ENCODE data around the gene NEDD9.

NEDD9 gene

DNA sequence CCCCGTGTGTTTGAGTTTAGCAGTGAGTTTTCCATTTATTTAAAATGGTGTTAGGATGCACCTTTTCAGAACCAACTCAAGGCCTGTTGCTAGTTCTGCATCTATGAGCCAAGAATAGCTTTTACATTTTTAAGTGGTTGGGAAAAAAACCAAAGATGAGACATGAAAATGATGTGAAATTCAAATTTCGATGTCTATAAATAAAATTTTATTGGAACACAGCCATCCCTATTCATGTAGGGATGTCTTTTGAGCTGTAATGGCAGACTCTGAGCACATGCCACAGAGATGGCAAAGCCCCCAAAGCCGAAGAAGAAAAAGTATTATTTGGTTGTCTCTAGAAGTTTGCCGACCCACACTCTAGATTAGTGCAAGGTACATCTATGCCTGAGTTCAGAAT, 5.0 kb upstream of the NEDD9 start:
- Histone ChIP-seq H3K36me3 (ENCODE audit: low read depth) (no peaks in the 10 kb centered on the region), H3K27ac (ENCODE audit: poor library complexity, severe bottlenecking) (no peak overlapping the region), H3K9me3 (ENCODE audit: severe bottlenecking) (no peaks in the 10 kb centered on the region), H3K4me1 (ENCODE audit: insufficient read depth, poor library complexity, severe bottlenecking) (peaks cover 6% of the 10 kb centered on the region), H3K4me3 (ENCODE audit: severe bottlenecking) (no peak overlapping the region), H3K27me3 (ENCODE audit: insufficient read depth, poor library complexity, severe bottlenecking) (no peaks in the 10 kb centered on the region)
- DNase-seq (ENCODE audit: low spot score): no peak
- ATAC-seq (ENCODE audit: low read depth): no peak
- TF ChIP-seq, protein P1, sequence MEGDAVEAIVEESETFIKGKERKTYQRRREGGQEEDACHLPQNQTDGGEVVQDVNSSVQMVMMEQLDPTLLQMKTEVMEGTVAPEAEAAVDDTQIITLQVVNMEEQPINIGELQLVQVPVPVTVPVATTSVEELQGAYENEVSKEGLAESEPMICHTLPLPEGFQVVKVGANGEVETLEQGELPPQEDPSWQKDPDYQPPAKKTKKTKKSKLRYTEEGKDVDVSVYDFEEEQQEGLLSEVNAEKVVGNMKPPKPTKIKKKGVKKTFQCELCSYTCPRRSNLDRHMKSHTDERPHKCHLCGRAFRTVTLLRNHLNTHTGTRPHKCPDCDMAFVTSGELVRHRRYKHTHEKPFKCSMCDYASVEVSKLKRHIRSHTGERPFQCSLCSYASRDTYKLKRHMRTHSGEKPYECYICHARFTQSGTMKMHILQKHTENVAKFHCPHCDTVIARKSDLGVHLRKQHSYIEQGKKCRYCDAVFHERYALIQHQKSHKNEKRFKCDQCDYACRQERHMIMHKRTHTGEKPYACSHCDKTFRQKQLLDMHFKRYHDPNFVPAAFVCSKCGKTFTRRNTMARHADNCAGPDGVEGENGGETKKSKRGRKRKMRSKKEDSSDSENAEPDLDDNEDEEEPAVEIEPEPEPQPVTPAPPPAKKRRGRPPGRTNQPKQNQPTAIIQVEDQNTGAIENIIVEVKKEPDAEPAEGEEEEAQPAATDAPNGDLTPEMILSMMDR (IDR thresholded peaks at IDR 0.05; ENCODE audit: poor library complexity, severe bottlenecking): no peak

DNA sequence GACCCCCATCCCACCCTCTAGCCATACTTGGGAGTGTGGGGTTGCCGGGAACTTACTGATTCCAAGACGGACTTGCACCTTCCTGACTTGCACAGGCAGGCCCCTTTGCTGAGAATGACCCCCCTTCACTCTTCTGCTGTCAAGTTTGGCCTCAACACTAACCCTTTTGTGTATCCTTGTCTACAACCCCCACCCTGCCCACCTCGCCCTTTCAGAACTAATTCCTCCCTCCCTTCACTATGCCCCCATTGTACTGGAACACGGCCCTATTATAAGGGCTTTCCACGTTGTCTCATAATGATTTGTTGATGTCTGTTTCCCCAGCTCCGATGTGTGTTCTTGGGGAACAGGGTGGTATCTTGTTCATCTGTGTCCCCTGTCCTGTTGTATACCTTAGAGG, 4.4 kb upstream of the NEDD9 start:
- no peaks in the 10 kb centered on the region for H3K36me3 ChIP-seq (ENCODE audit: low read depth)
- H3K27ac ChIP-seq (ENCODE audit: poor library complexity, severe bottlenecking): peak overlapping the region; percentile 18
- peaks cover 6% of the 10 kb centered on the region for H3K4me1 ChIP-seq (ENCODE audit: insufficient read depth, poor library complexity, severe bottlenecking)
- TF ChIP-seq, protein P1 (IDR thresholded peaks at IDR 0.05; ENCODE audit: poor library complexity, severe bottlenecking): no peak
- H3K27me3 ChIP-seq (ENCODE audit: insufficient read depth, poor library complexity, severe bottlenecking): no peaks in the 10 kb centered on the region
- no peak overlapping the region for H3K4me3 ChIP-seq (ENCODE audit: severe bottlenecking)
- DNase-seq (ENCODE audit: low spot score) (no peak), ATAC-seq (ENCODE audit: low read depth) (no peak)
- H3K9me3 ChIP-seq (ENCODE audit: severe bottlenecking): no peaks in the 10 kb centered on the region

DNA sequence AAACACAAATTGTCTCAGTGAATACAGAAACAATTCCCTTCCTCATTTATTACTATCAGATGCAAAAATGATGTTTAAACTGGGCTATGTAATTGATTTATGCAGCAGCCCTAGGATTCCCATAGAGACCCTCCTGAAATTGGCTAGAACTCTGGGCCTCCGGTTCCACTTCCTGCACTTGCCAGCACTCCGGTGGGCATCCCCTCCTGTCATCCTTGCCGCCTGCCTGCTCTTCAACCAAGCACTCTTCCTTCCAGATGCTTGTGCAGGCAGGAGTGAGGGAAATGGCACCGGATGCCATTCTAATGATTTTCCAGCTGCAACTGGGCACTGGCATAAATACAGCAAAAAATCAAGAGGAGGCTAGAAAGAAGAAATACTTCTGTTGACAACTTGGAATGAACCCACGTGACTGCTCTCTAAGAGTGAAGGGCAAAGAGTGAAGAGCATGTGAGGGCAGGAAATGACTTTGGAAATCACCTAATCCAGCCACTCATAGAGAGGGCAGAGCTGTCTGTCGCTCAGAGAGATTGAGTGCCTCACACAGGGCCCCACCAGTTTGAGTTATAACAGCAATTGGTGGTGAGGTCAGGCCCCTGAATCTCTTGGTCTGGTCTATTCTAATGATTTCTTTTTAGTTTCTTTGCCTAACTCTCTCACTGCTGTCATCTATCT, 3.7 kb upstream of the NEDD9 start:
- H3K27ac ChIP-seq (ENCODE audit: poor library complexity, severe bottlenecking): peak overlapping the region; percentile 18
- H3K4me3 ChIP-seq (ENCODE audit: severe bottlenecking): no peak overlapping the region
- H3K27me3 ChIP-seq (ENCODE audit: insufficient read depth, poor library complexity, severe bottlenecking): no peaks in the 10 kb centered on the region
- H3K36me3 ChIP-seq (ENCODE audit: low read depth): no peaks in the 10 kb centered on the region
- TF ChIP-seq, protein P1 (IDR thresholded peaks at IDR 0.05; ENCODE audit: poor library complexity, severe bottlenecking): no peak
- ATAC-seq (ENCODE audit: low read depth): no peak
- no peak for DNase-seq (ENCODE audit: low spot score)
- H3K4me1 ChIP-seq (ENCODE audit: insufficient read depth, poor library complexity, severe bottlenecking): peaks cover 9% of the 10 kb centered on the region
- H3K9me3 ChIP-seq (ENCODE audit: severe bottlenecking): no peaks in the 10 kb centered on the region

DNA sequence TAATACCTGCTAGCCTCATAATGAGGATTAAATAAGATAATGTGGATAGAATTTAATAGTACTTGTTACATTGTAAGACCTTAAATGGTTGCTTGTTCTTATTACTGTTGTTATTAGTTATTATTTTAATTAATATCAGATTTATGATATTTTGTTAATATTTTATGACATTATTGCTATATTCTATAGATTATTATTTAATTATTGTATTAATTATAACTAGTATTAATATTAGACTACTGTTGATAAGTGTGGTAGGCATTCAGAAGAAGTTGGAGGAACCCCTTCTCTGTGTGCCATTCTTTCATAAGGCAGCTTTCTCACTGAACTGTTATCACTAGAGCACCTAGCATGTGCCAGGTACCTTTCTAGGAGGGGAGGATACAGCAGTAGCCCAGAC, 2.6 kb upstream of the NEDD9 start:
- H3K36me3 ChIP-seq (ENCODE audit: low read depth): no peaks in the 10 kb centered on the region
- no peaks in the 10 kb centered on the region for H3K27me3 ChIP-seq (ENCODE audit: insufficient read depth, poor library complexity, severe bottlenecking)
- no peak overlapping the region for H3K27ac ChIP-seq (ENCODE audit: poor library complexity, severe bottlenecking)
- no peaks in the 10 kb centered on the region for H3K9me3 ChIP-seq (ENCODE audit: severe bottlenecking)
- H3K4me3 ChIP-seq (ENCODE audit: severe bottlenecking): no peak overlapping the region
- DNase-seq (ENCODE audit: low spot score) (no peak), ATAC-seq (ENCODE audit: low read depth) (no peak)
- TF ChIP-seq, protein P1 (IDR thresholded peaks at IDR 0.05; ENCODE audit: poor library complexity, severe bottlenecking): no peak
- peaks cover 21% of the 10 kb centered on the region for H3K4me1 ChIP-seq (ENCODE audit: insufficient read depth, poor library complexity, severe bottlenecking)
